Measurements from ENCODE around the gene UTY.

The UTY gene

GRCh38 chrY:13450596-13451130 lies 29.2 kb downstream of the UTY start:
- Histone ChIP-seq H3K9me3 (ENCODE audit: control insufficient read depth in 5 of 5, low read length in 5 of 5) (no peaks in the 10 kb centered on the region), H3K9ac (ENCODE audit: low read length in 5 of 5) (no peak overlapping the region), H3K36me3 (ENCODE audit: control insufficient read depth in 5 of 5, insufficient read depth in 5 of 5, low read length in 5 of 5) (no peaks in the 10 kb centered on the region), H3K4me3 (ENCODE audit: low read depth in 1 of 5, low read length in 5 of 5) (no peak overlapping the region), H3K27me3 (ENCODE audit: control insufficient read depth in 5 of 5, insufficient read depth in 4 of 5, low read length in 5 of 5) (no peaks in the 10 kb centered on the region), H3K27ac (ENCODE audit: low read depth, low read length) (no peak overlapping the region), H3K4me1 (ENCODE audit: control insufficient read depth in 5 of 5, insufficient read depth in 5 of 5, low read length in 5 of 5) (no peaks in the 10 kb centered on the region)

GRCh38 chrY:13445566-13445965 lies 34.3 kb downstream of the UTY start:
- Histone ChIP-seq H3K9me3 (ENCODE audit: control insufficient read depth in 5 of 5, low read length in 5 of 5) (no peaks in the 10 kb centered on the region), H3K9ac (ENCODE audit: low read length in 5 of 5) (no peak overlapping the region), H3K4me3 (ENCODE audit: low read depth in 1 of 5, low read length in 5 of 5) (no peak overlapping the region), H3K27me3 (ENCODE audit: control insufficient read depth in 5 of 5, insufficient read depth in 4 of 5, low read length in 5 of 5) (no peaks in the 10 kb centered on the region), H3K4me1 (ENCODE audit: control insufficient read depth in 5 of 5, insufficient read depth in 5 of 5, low read length in 5 of 5) (no peaks in the 10 kb centered on the region), H3K27ac (ENCODE audit: low read depth, low read length) (no peak overlapping the region), H3K36me3 (ENCODE audit: control insufficient read depth in 5 of 5, insufficient read depth in 5 of 5, low read length in 5 of 5) (no peaks in the 10 kb centered on the region)

DNA sequence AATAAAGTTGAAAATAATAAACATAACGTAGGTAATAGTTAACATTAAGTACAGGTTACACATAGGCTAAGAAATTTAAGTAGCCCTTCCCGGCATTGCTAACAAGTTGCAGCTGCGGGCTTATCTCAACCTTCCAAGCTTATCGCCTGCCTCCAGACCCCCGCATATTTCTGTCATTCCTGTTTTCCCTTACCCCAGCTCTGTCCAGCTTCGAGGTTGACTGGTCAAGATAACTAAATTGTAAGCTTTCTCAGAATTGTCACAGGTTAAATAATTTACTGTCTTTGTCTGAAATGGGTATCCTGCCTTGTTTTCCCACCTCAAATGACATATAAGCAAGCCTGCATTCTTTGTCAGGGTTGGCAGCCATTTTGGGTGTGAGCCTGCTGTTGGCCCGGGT lies 36.7 kb downstream of the UTY start:
- Histone ChIP-seq H3K9ac (ENCODE audit: low read length in 5 of 5) (no peak overlapping the region), H3K4me1 (ENCODE audit: control insufficient read depth in 5 of 5, insufficient read depth in 5 of 5, low read length in 5 of 5) (no peaks in the 10 kb centered on the region), H3K4me3 (ENCODE audit: low read depth in 1 of 5, low read length in 5 of 5) (no peak overlapping the region), H3K27ac (ENCODE audit: low read depth, low read length) (no peak overlapping the region), H3K36me3 (ENCODE audit: control insufficient read depth in 5 of 5, insufficient read depth in 5 of 5, low read length in 5 of 5) (no peaks in the 10 kb centered on the region), H3K27me3 (ENCODE audit: control insufficient read depth in 5 of 5, insufficient read depth in 4 of 5, low read length in 5 of 5) (no peaks in the 10 kb centered on the region), H3K9me3 (ENCODE audit: control insufficient read depth in 5 of 5, low read length in 5 of 5) (no peaks in the 10 kb centered on the region)

GRCh38 chrY:13440811-13441210 lies 39.0 kb downstream of the UTY start:
- no peaks in the 10 kb centered on the region for H3K4me1 ChIP-seq (ENCODE audit: control insufficient read depth in 5 of 5, insufficient read depth in 5 of 5, low read length in 5 of 5)
- no peak overlapping the region for H3K4me3 ChIP-seq (ENCODE audit: low read depth in 1 of 5, low read length in 5 of 5)
- no peaks in the 10 kb centered on the region for H3K27me3 ChIP-seq (ENCODE audit: control insufficient read depth in 5 of 5, insufficient read depth in 4 of 5, low read length in 5 of 5)
- no peaks in the 10 kb centered on the region for H3K36me3 ChIP-seq (ENCODE audit: control insufficient read depth in 5 of 5, insufficient read depth in 5 of 5, low read length in 5 of 5)
- H3K9me3 ChIP-seq (ENCODE audit: control insufficient read depth in 5 of 5, low read length in 5 of 5), result no peaks in the 10 kb centered on the region
- no peak overlapping the region for H3K9ac ChIP-seq (ENCODE audit: low read length in 5 of 5)
- H3K27ac ChIP-seq (ENCODE audit: low read depth, low read length), result no peak overlapping the region

GRCh38 chrY:13435968-13436937 lies 43.6 kb downstream of the UTY start:
- Histone ChIP-seq H3K4me1 (ENCODE audit: control insufficient read depth in 5 of 5, insufficient read depth in 5 of 5, low read length in 5 of 5) (no peaks in the 10 kb centered on the region), H3K9me3 (ENCODE audit: control insufficient read depth in 5 of 5, low read length in 5 of 5) (no peaks in the 10 kb centered on the region), H3K36me3 (ENCODE audit: control insufficient read depth in 5 of 5, insufficient read depth in 5 of 5, low read length in 5 of 5) (no peaks in the 10 kb centered on the region), H3K4me3 (ENCODE audit: low read depth in 1 of 5, low read length in 5 of 5) (no peak overlapping the region), H3K27me3 (ENCODE audit: control insufficient read depth in 5 of 5, insufficient read depth in 4 of 5, low read length in 5 of 5) (no peaks in the 10 kb centered on the region), H3K27ac (ENCODE audit: low read depth, low read length) (no peak overlapping the region), H3K9ac (ENCODE audit: low read length in 5 of 5) (no peak overlapping the region)

GRCh38 chrY:13435206-13435967 lies 44.4 kb downstream of the UTY start:
- Histone ChIP-seq H3K4me1 (ENCODE audit: control insufficient read depth in 5 of 5, insufficient read depth in 5 of 5, low read length in 5 of 5) (no peaks in the 10 kb centered on the region), H3K27me3 (ENCODE audit: control insufficient read depth in 5 of 5, insufficient read depth in 4 of 5, low read length in 5 of 5) (no peaks in the 10 kb centered on the region), H3K9ac (ENCODE audit: low read length in 5 of 5) (no peak overlapping the region), H3K4me3 (ENCODE audit: low read depth in 1 of 5, low read length in 5 of 5) (no peak overlapping the region), H3K27ac (ENCODE audit: low read depth, low read length) (no peak overlapping the region), H3K36me3 (ENCODE audit: control insufficient read depth in 5 of 5, insufficient read depth in 5 of 5, low read length in 5 of 5) (no peaks in the 10 kb centered on the region), H3K9me3 (ENCODE audit: control insufficient read depth in 5 of 5, low read length in 5 of 5) (no peaks in the 10 kb centered on the region)

GRCh38 chrY:13432293-13433025 lies 47.4 kb downstream of the UTY start:
- no peaks in the 10 kb centered on the region for H3K36me3 ChIP-seq (ENCODE audit: control insufficient read depth in 5 of 5, insufficient read depth in 5 of 5, low read length in 5 of 5)
- H3K27ac ChIP-seq (ENCODE audit: low read depth, low read length), result no peak overlapping the region

DNA sequence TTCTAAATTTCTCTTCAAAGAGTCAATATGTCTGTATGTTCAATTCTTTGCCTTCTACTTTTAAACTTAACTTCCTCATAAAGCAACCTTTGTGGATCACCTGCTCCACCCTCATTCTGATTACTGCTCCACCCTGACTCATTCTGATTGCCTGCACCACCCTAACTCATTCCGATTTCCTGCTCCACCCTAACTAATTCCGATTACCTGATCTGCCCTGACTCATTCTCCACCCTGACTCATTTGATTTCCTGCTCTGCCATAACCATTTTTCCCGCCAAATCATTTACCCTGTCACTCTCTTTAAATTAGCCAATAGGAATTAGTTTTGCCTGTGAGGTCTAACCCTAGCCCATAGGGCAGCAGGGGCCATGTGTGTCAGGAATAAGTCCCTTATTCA lies 50.3 kb downstream of the UTY start:
- Histone ChIP-seq H3K27ac (ENCODE audit: low read depth, low read length) (no peak overlapping the region), H3K4me3 (ENCODE audit: low read depth in 1 of 5, low read length in 5 of 5) (no peak overlapping the region), H3K9ac (ENCODE audit: low read length in 5 of 5) (no peak overlapping the region), H3K4me1 (ENCODE audit: control insufficient read depth in 5 of 5, insufficient read depth in 5 of 5, low read length in 5 of 5) (no peaks in the 10 kb centered on the region), H3K27me3 (ENCODE audit: control insufficient read depth in 5 of 5, insufficient read depth in 4 of 5, low read length in 5 of 5) (no peaks in the 10 kb centered on the region), H3K36me3 (ENCODE audit: control insufficient read depth in 5 of 5, insufficient read depth in 5 of 5, low read length in 5 of 5) (no peaks in the 10 kb centered on the region), H3K9me3 (ENCODE audit: control insufficient read depth in 5 of 5, low read length in 5 of 5) (no peaks in the 10 kb centered on the region)

More at GRCh38 chrY:13432293-13433025, 47.4 kb downstream of the UTY start:
- H3K4me3 ChIP-seq (ENCODE audit: low read depth in 1 of 5, low read length in 5 of 5), result no peak overlapping the region
- no peak overlapping the region for H3K9ac ChIP-seq (ENCODE audit: low read length in 5 of 5)
- no peaks in the 10 kb centered on the region for H3K27me3 ChIP-seq (ENCODE audit: control insufficient read depth in 5 of 5, insufficient read depth in 4 of 5, low read length in 5 of 5)
- no peaks in the 10 kb centered on the region for H3K4me1 ChIP-seq (ENCODE audit: control insufficient read depth in 5 of 5, insufficient read depth in 5 of 5, low read length in 5 of 5)
- H3K9me3 ChIP-seq (ENCODE audit: control insufficient read depth in 5 of 5, low read length in 5 of 5), result no peaks in the 10 kb centered on the region

DNA sequence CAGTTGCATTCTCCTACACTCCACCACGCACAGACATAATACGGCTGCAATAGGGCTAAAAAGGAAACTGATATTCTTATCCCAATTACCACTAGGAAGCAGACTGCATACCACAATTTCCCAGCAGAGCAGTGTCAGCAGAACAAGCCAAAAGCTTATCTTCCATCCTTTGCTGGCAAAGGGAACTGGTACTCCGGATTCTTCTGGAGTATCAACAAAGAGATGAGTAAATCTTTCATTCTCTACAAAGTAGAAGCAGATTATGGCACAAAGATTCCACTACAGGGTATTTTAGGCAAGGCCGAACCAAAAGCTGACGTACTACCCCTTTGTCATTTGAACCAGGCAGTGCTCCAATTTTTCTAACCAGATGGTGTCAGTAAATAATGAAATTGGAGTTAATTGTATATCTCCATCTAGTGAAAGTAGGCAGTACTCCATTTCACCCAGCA lies 56.5 kb downstream of the UTY start:
- no peaks in the 10 kb centered on the region for H3K4me1 ChIP-seq (ENCODE audit: control insufficient read depth in 5 of 5, insufficient read depth in 5 of 5, low read length in 5 of 5)
- no peak overlapping the region for H3K9ac ChIP-seq (ENCODE audit: low read length in 5 of 5)
- no peaks in the 10 kb centered on the region for H3K9me3 ChIP-seq (ENCODE audit: control insufficient read depth in 5 of 5, low read length in 5 of 5)
- no peaks in the 10 kb centered on the region for H3K36me3 ChIP-seq (ENCODE audit: control insufficient read depth in 5 of 5, insufficient read depth in 5 of 5, low read length in 5 of 5)
- no peaks in the 10 kb centered on the region for H3K27me3 ChIP-seq (ENCODE audit: control insufficient read depth in 5 of 5, insufficient read depth in 4 of 5, low read length in 5 of 5)
- H3K27ac ChIP-seq (ENCODE audit: low read depth, low read length), result no peak overlapping the region
- no peak overlapping the region for H3K4me3 ChIP-seq (ENCODE audit: low read depth in 1 of 5, low read length in 5 of 5)
